HL-60 (cell line): ENCODE measurements around the gene GALNT6.

Experiments
- DNase-seq, 2 experiments: peaks; one replicate each; pipeline ENCODE4 v3.0.0-alpha.2; 2010 to 2020; ENCODE audit warnings: low read depth in 1 of 2, low spot score in 1 of 2
- H3K27ac ChIP-seq: fragments of 250-450 bp; sonication (Bioruptor Pico); replicated peaks from 2 replicates; pipeline ENCODE4 v1.5.1; 2020; ENCODE audit warnings: mild to moderate bottlenecking, moderate library complexity
- H3K27me3 ChIP-seq: fragments of 250-450 bp; sonication (Bioruptor Pico); 2 replicates; pipeline ENCODE4 v1.5.1; 2021; ENCODE audit warnings: mild to moderate bottlenecking, moderate library complexity; ENCODE audit not compliant: insufficient read depth, poor library complexity, severe bottlenecking
- H3K4me3 ChIP-seq: replicated peaks from 2 replicates; pipeline ENCODE4 v1.5.1; 2011; ENCODE audit warnings: mild to moderate bottlenecking, control low read depth, low read length; ENCODE audit not compliant: insufficient read depth
- GABPA ChIP-seq: IDR thresholded peaks from 2 replicates; pipeline ENCODE4 v1.6.1; 2012; ENCODE audit warnings: low read depth
- POLR2AphosphoS5 ChIP-seq: IDR thresholded peaks from 2 replicates; pipeline ENCODE4 v1.6.1; 2012; ENCODE audit warnings: low read depth
- SPI1 ChIP-seq: IDR thresholded peaks from 2 replicates; pipeline ENCODE4 v1.6.1; 2012; ENCODE audit warnings: low read depth, mild to moderate bottlenecking, borderline replicate concordance
- TF ChIP-seq, protein P1 (sequence below): IDR thresholded peaks from one replicate; pipeline ENCODE4 v1.5.1; 2011; ENCODE audit warnings: low read length, control low read depth, inconsistent platforms; ENCODE audit not compliant: insufficient read depth
- TF ChIP-seq, protein P2 (sequence below): IDR thresholded peaks from 2 replicates; pipeline ENCODE4 v1.6.1; 2012; ENCODE audit warnings: low read depth; ENCODE audit not compliant: insufficient replicate concordance

Gene GALNT6

DNA sequence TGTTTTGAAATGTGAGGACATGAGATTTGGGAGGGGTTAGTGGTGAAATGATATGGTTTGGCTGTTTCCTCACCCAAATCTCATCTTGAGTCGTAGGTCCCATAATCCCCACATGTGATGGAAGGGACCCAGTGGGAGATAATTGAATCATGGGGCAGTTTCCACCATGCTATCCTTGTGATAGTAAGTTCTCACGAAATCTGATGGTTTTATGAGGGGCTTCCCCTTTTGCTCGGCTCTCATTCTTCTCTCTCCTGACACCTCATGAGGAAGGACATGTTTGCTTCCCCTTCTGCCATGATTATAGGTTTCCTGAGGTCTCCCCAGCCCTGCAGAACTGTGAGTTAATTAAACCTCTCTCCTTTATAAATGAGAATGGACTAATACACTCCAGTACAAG is 18.0 kb downstream of the GALNT6 start:
- Histone ChIP-seq H3K27ac (no peak overlapping the region), H3K4me3 (no peak overlapping the region), H3K27me3 (no peaks in the 10 kb centered on the region)
- peak in 1 of 2 experiments; percentile 77 for DNase-seq
- TF ChIP-seq, protein P1, sequence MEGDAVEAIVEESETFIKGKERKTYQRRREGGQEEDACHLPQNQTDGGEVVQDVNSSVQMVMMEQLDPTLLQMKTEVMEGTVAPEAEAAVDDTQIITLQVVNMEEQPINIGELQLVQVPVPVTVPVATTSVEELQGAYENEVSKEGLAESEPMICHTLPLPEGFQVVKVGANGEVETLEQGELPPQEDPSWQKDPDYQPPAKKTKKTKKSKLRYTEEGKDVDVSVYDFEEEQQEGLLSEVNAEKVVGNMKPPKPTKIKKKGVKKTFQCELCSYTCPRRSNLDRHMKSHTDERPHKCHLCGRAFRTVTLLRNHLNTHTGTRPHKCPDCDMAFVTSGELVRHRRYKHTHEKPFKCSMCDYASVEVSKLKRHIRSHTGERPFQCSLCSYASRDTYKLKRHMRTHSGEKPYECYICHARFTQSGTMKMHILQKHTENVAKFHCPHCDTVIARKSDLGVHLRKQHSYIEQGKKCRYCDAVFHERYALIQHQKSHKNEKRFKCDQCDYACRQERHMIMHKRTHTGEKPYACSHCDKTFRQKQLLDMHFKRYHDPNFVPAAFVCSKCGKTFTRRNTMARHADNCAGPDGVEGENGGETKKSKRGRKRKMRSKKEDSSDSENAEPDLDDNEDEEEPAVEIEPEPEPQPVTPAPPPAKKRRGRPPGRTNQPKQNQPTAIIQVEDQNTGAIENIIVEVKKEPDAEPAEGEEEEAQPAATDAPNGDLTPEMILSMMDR: no peak
- TF ChIP-seq SPI1: peak; percentile 88

DNA sequence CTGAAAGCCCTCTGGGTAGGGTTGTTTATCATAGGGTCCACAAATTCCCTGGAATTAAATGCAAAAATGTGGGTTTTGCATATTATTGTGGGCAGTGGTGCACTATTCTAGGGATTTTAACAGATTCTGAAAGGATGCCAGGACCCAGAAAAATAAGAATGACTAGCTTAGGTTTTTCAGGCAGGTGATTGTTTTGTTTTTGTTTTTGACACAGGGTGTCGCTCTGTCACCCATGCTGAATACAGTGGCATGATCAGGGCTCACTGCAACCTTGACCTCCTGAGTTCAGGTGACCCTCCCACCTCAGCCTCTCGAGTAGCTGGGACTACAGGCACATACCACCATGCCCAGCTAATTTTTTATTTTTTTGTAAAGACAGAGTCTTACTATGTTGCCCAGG is 19.2 kb downstream of the GALNT6 start:
- Histone ChIP-seq H3K4me3 (no peak overlapping the region), H3K27me3 (no peaks in the 10 kb centered on the region)

DNA sequence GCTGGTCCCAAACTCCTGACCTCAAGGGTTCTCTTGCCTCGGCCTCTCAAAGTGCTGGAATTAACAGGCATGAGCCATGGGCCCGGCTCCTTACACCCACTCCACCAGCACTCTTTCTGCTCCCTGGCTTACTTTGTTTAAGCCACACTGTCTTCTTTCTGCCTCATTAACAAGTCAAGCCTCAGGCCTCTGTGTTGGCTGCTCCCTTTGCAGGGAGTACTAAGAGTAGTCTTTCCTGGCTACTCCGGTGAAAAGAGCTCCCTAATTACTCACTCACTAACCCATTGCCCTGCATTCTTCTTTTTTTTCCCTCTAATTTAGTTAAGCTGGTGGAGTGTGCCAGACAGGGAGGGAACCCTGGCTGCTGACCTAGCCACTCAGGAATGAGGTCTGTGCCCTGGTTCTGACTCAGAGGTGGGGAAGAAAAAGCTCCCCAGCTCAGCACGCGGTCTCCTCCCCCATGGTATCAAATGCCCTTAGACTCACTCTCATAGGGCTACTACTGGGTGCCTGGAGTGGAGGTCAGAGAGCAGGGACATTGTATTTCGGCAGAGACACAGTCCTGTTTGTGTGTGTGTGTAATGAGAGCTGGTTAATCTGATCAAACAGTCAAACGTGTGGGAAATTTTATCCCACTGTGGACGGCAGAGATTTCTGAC is 19.8 kb downstream of the GALNT6 start:
- H3K27ac ChIP-seq: no peak overlapping the region
- TF ChIP-seq, protein P1: no peak
- no peak for TF ChIP-seq POLR2AphosphoS5
- no peak for TF ChIP-seq SPI1
- TF ChIP-seq, protein P2, sequence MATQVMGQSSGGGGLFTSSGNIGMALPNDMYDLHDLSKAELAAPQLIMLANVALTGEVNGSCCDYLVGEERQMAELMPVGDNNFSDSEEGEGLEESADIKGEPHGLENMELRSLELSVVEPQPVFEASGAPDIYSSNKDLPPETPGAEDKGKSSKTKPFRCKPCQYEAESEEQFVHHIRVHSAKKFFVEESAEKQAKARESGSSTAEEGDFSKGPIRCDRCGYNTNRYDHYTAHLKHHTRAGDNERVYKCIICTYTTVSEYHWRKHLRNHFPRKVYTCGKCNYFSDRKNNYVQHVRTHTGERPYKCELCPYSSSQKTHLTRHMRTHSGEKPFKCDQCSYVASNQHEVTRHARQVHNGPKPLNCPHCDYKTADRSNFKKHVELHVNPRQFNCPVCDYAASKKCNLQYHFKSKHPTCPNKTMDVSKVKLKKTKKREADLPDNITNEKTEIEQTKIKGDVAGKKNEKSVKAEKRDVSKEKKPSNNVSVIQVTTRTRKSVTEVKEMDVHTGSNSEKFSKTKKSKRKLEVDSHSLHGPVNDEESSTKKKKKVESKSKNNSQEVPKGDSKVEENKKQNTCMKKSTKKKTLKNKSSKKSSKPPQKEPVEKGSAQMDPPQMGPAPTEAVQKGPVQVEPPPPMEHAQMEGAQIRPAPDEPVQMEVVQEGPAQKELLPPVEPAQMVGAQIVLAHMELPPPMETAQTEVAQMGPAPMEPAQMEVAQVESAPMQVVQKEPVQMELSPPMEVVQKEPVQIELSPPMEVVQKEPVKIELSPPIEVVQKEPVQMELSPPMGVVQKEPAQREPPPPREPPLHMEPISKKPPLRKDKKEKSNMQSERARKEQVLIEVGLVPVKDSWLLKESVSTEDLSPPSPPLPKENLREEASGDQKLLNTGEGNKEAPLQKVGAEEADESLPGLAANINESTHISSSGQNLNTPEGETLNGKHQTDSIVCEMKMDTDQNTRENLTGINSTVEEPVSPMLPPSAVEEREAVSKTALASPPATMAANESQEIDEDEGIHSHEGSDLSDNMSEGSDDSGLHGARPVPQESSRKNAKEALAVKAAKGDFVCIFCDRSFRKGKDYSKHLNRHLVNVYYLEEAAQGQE: no peak
- H3K4me3 ChIP-seq: no peak overlapping the region
- no peak for DNase-seq
- no peaks in the 10 kb centered on the region for H3K27me3 ChIP-seq

More for the DNA sequence above, 19.2 kb downstream of the GALNT6 start:
- DNase-seq: no peak
- H3K27ac ChIP-seq: no peak overlapping the region
- no peak for TF ChIP-seq SPI1
- TF ChIP-seq, protein P1: no peak
- TF ChIP-seq POLR2AphosphoS5: no peak
- TF ChIP-seq, protein P2: no peak
- no peak for TF ChIP-seq GABPA

DNA sequence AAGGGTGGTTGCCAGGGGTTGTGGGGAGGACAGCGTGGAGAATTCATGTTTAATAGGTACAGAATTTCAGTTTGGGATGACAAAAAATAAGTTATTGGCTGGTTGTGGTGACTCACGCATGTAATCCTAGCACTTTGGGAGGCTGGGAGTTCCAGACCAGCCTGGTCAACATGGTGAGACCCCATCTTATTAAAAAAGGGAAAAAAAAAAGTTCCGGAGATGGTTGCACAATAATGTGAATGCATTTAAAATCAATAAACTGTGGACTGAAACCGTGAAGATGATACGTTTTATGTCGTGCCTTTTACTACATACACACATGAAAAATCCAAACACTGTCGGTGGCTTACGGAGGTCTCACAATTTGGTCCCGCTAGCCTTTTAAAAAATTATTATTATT is 20.5 kb downstream of the GALNT6 start:
- H3K4me3 ChIP-seq: no peak overlapping the region
- H3K27me3 ChIP-seq: no peaks in the 10 kb centered on the region
- no peak for TF ChIP-seq POLR2AphosphoS5
- TF ChIP-seq, protein P2: no peak
- TF ChIP-seq, protein P1: no peak
- no peak for TF ChIP-seq SPI1
- no peak for TF ChIP-seq GABPA
- no peak overlapping the region for H3K27ac ChIP-seq
- no peak for DNase-seq
